HEK293 (cell line): ENCODE measurements around the gene EARS2.

ENCODE experiments used
- CTCF ChIA-PET: fragments of 350-600 bp; formaldehyde crosslinking; extraction: SDS; loops from one replicate; lab custom pipeline; 2021; ENCODE audit warnings: antibody characterized with exemption; lab: Yijun Ruan, JAX
- POLR2A ChIA-PET: fragments of 300-600 bp; formaldehyde crosslinking; extraction: SDS; loops from one replicate; lab custom pipeline; 2020; ENCODE audit warnings: antibody characterized with exemption, inconsistent platforms; lab: Yijun Ruan, JAX
- H3K27ac ChIP-seq: fragments of 200-500 bp; sonication (Bioruptor generic); 2 replicates; pipeline ENCODE4 v1.5.1; 2014; ENCODE audit warnings: low read depth, low read length, control low read depth, inconsistent platforms; ENCODE audit errors: extremely low read depth
- H3K36me3 ChIP-seq, 2 experiments: fragments of 200-500 bp in 1 of 2; sonication (Bioruptor generic) in 1 of 2; 1 replicate in 1 of 2; 2 replicates in 1 of 2; pipeline ENCODE4 v1.5.1; 2014 to 2017; ENCODE audit warnings: inconsistent platforms in 2 of 2, low read length in 2 of 2; ENCODE audit not compliant: control insufficient read depth in 2 of 2, insufficient read depth in 1 of 2
- H3K4me1 ChIP-seq: fragments of 200-500 bp; sonication (Bioruptor generic); 2 replicates; pipeline ENCODE4 v1.5.1; 2014; ENCODE audit warnings: mild to moderate bottlenecking, low read length, inconsistent platforms; ENCODE audit not compliant: control insufficient read depth, insufficient read depth
- H3K4me3 ChIP-seq: 2 replicates; pipeline ENCODE4 v1.5.1; 2011; ENCODE audit warnings: low read depth, mild to moderate bottlenecking, control low read depth, low read length, moderate library complexity
- H3K9me3 ChIP-seq: fragments of 200-500 bp; sonication (Bioruptor generic); 2 replicates; pipeline ENCODE4 v1.5.1; 2014; ENCODE audit warnings: low read depth, low read length, inconsistent platforms; ENCODE audit not compliant: control insufficient read depth, insufficient read depth
- ATF2 ChIP-seq: fragments of 450-650 bp; formaldehyde crosslinking; IDR thresholded peaks from 2 replicates; pipeline ENCODE4 v1.5.1; 2016; ENCODE audit warnings: missing biosample characterization, missing genetic modification characterization, low read depth
- CTCF ChIP-seq: fragments of 450-650 bp; formaldehyde crosslinking; IDR thresholded peaks from 2 replicates; pipeline ENCODE4 v1.5.1; 2016; ENCODE audit warnings: missing biosample characterization, missing genetic modification characterization
- ELK4 ChIP-seq: IDR thresholded peaks from 2 replicates; pipeline ENCODE4 v1.6.1; 2011; ENCODE audit warnings: mild to moderate bottlenecking, low read depth, low read length, borderline replicate concordance
- GLIS1 ChIP-seq: fragments of 450-650 bp; formaldehyde crosslinking; IDR thresholded peaks from 2 replicates; pipeline ENCODE4 v1.5.1; 2016; ENCODE audit warnings: missing biosample characterization, missing genetic modification characterization
- KLF17 ChIP-seq: fragments of 450-650 bp; formaldehyde crosslinking; IDR thresholded peaks from 2 replicates; pipeline ENCODE4 v1.5.1; 2016; ENCODE audit warnings: missing biosample characterization, missing genetic modification characterization
- KLF9 ChIP-seq: fragments of 450-650 bp; formaldehyde crosslinking; IDR thresholded peaks from 2 replicates; pipeline ENCODE4 v1.5.1; 2016; ENCODE audit warnings: missing biosample characterization, missing genetic modification characterization, low read depth
- PBX3 ChIP-seq: sonication (generic); formaldehyde crosslinking; IDR thresholded peaks from 2 replicates; pipeline ENCODE4 v1.8.1; 2022; ENCODE audit warnings: mild to moderate bottlenecking, moderate library complexity, missing genetic modification reagents
- PRDM4 ChIP-seq: fragments of 450-650 bp; formaldehyde crosslinking; IDR thresholded peaks from 2 replicates; pipeline ENCODE4 v1.5.1; 2017; ENCODE audit warnings: missing biosample characterization, missing genetic modification characterization
- YY2 ChIP-seq: fragments of 450-650 bp; formaldehyde crosslinking; IDR thresholded peaks from 2 replicates; pipeline ENCODE4 v1.5.1; 2016; ENCODE audit warnings: missing biosample characterization, missing genetic modification characterization
- ZEB2 ChIP-seq: fragments of 450-650 bp; formaldehyde crosslinking; IDR thresholded peaks from 2 replicates; pipeline ENCODE4 v1.5.1; 2016; ENCODE audit warnings: missing biosample characterization, missing genetic modification characterization
- ZFP37 ChIP-seq: fragments of 450-650 bp; formaldehyde crosslinking; IDR thresholded peaks from 2 replicates; pipeline ENCODE4 v1.5.1; 2016; ENCODE audit warnings: missing biosample characterization, missing genetic modification characterization
- ZFP41 ChIP-seq: fragments of 450-650 bp; formaldehyde crosslinking; IDR thresholded peaks from 2 replicates; pipeline ENCODE4 v1.5.1; 2016; ENCODE audit warnings: missing biosample characterization, missing genetic modification characterization, borderline replicate concordance
- ZNF202 ChIP-seq: fragments of 450-650 bp; formaldehyde crosslinking; IDR thresholded peaks from 2 replicates; pipeline ENCODE4 v1.5.1; 2016; ENCODE audit warnings: missing biosample characterization, missing genetic modification characterization, borderline replicate concordance
- ZNF221 ChIP-seq: fragments of 450-650 bp; formaldehyde crosslinking; IDR thresholded peaks from 2 replicates; pipeline ENCODE4 v1.5.1; 2017; ENCODE audit warnings: missing biosample characterization, missing genetic modification characterization, borderline replicate concordance
- ZNF239 ChIP-seq: fragments of 450-650 bp; formaldehyde crosslinking; IDR thresholded peaks from 2 replicates; pipeline ENCODE4 v1.5.1; 2016; ENCODE audit warnings: missing biosample characterization, missing genetic modification characterization
- ZNF354C ChIP-seq: fragments of 450-650 bp; formaldehyde crosslinking; IDR thresholded peaks from 2 replicates; pipeline ENCODE4 v1.5.1; 2016; ENCODE audit warnings: missing biosample characterization, missing genetic modification characterization, low read depth, borderline replicate concordance
- ZNF473 ChIP-seq: fragments of 450-650 bp; formaldehyde crosslinking; IDR thresholded peaks from 2 replicates; pipeline ENCODE4 v1.5.1; 2017; ENCODE audit warnings: missing biosample characterization, missing genetic modification characterization
- ZNF501 ChIP-seq: fragments of 450-650 bp; formaldehyde crosslinking; IDR thresholded peaks from 2 replicates; pipeline ENCODE4 v1.5.1; 2016; ENCODE audit warnings: missing biosample characterization, missing genetic modification characterization
- ZNF510 ChIP-seq: fragments of 450-650 bp; formaldehyde crosslinking; IDR thresholded peaks from 2 replicates; pipeline ENCODE4 v1.5.1; 2018; ENCODE audit warnings: mild to moderate bottlenecking, missing genetic modification characterization, missing biosample characterization; ENCODE audit not compliant: insufficient replicate concordance
- ZNF626 ChIP-seq: fragments of 450-650 bp; sonication (Bioruptor Pico); formaldehyde crosslinking; IDR thresholded peaks from 2 replicates; pipeline ENCODE4 v1.5.1; 2018; ENCODE audit warnings: missing biosample characterization, missing genetic modification characterization, inconsistent platforms
- ZNF660 ChIP-seq: fragments of 450-650 bp; IDR thresholded peaks from 2 replicates; pipeline ENCODE4 v1.5.1; 2018; ENCODE audit warnings: missing biosample characterization, mild to moderate bottlenecking, missing genetic modification characterization
- ZNF670 ChIP-seq: fragments of 450-650 bp; formaldehyde crosslinking; IDR thresholded peaks from 2 replicates; pipeline ENCODE4 v1.5.1; 2016; ENCODE audit warnings: missing biosample characterization, missing genetic modification characterization, low read depth
- ZNF677 ChIP-seq: fragments of 450-650 bp; IDR thresholded peaks from 2 replicates; pipeline ENCODE4 v1.5.0; 2018; ENCODE audit warnings: missing biosample characterization, mild to moderate bottlenecking, missing genetic modification characterization, moderate library complexity
- ZNF776 ChIP-seq: fragments of 450-650 bp; formaldehyde crosslinking; IDR thresholded peaks from 2 replicates; pipeline ENCODE4 v1.5.0; 2017; ENCODE audit warnings: missing biosample characterization, missing genetic modification characterization, borderline replicate concordance

EARS2 gene

GRCh38 chr16:23556881-23557778 is at the start of gene EARS2, which contains the start of gene UBFD1 (continued):
- TF ChIP-seq KLF17 (tag by site-specific recombination) (peak; percentile 15), ZNF354C (tag by site-specific recombination) (no peak)

GRCh38 chr16:23597003-23597756 is 40.0 kb upstream of the EARS2 start:
- ChIA-PET CTCF (interaction anchor here (0.6 to 1.8 kb wide), 32 partner anchors 7 to 150 kb away, joined by 3 to 8 read pairs (median 4); partner anchors contain the start of genes DCTN5, EARS2, PALB2 and UBFD1), POLR2A (interaction anchor here (0.8 to 1.5 kb wide), 2 partner anchors 44 to 82 kb away, joined by 3 to 5 read pairs; partner anchors contain the start of genes DCTN5, PALB2 and PLK1)
- peaks cover 14 to 30% of the 10 kb centered on the region in 2 experiments; a peak in 2 of 3 replicates for H3K36me3 ChIP-seq
- no peak overlapping the region for H3K4me3 ChIP-seq
- no peak overlapping the region for H3K27ac ChIP-seq
- no peaks in the 10 kb centered on the region for H3K9me3 ChIP-seq
- H3K4me1 ChIP-seq: no peaks in the 10 kb centered on the region
- TF ChIP-seq ZNF473 (tag by site-specific recombination) (no peak), ZNF510 (tag by site-specific recombination) (no peak), ZNF202 (tag by site-specific recombination) (no peak), ZNF239 (tag by site-specific recombination) (no peak), GLIS1 (no peak), ZNF354C (tag by site-specific recombination) (no peak), KLF9 (tag by site-specific recombination) (no peak; the same call in 1 of the 2 replicates), CTCF (tag by site-specific recombination) (peak; percentile 80), PRDM4 (tag by site-specific recombination) (no peak), ZNF501 (tag by site-specific recombination) (0 out of 2 replicates have a peak, but pooled peaks have one; percentile 34), ZNF670 (tag by site-specific recombination) (no peak), YY2 (tag by site-specific recombination) (no peak), ZNF776 (no peak), ZEB2 (tag by site-specific recombination) (no peak), ZNF660 (tag by site-specific recombination) (no peak), ZFP37 (tag by site-specific recombination) (no peak), ZNF677 (tag by site-specific recombination) (no peak), ZFP41 (no peak), ELK4 (no peak), PBX3 (CRISPR knock-in tag) (no peak), ZNF626 (tag by site-specific recombination) (no peak), ZNF221 (no peak), ATF2 (tag by site-specific recombination) (no peak)
